GM19397 (cell line): ENCODE measurements around the gene FBLN2.

Experiments
- ATAC-seq: cut with Tn5 transposase; IDR thresholded peaks from one replicate; pipeline ENCODE4 v1.9.1; 2021; ENCODE audit warnings: mild to moderate bottlenecking, moderate library complexity; ENCODE audit not compliant: unreplicated experiment

FBLN2 gene

DNA sequence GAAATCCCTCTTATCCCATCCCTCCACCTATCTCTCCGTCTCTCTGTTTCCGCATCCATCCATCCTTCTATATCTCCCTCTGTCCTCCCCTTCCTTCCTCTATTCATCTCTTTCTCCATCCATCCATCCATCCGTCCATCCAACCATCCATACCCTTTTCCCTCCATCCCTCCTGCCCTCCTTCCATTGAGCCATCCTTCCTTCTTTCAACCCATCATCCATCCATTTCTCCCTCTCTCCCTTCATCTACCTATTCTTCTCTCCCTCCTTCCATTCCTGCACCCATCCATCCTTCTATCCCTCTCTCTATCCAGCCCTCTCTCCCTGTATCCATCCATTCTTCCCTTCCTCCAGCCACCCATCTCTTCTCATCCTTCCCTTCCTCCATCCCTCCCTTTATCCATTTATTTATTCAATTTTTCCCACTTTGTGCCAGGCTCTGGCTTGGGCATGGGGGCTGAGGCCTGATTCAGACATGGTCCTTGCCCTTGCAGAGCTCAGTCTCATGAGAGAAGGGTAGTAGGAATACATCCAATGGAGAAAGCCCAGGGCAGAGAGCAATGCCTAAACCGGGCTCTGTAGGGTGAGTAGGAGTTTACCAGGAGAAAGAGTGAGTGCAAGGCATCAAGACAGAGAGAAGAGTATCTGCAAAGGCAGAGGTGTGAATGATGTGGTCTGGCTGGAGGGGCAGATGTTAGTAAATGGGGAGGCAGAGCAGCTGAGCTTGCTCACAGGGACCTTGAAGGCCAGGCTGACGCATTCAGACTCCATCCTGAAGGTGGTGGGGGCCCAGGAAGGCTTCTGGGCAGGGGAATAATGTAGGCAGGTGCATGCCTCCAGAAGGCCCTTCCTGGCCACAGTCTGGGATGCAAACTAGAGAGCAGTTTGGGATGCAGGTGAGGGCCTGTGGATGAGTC lies 19.5 kb upstream of the FBLN2 start:
- ATAC-seq = no peak

DNA sequence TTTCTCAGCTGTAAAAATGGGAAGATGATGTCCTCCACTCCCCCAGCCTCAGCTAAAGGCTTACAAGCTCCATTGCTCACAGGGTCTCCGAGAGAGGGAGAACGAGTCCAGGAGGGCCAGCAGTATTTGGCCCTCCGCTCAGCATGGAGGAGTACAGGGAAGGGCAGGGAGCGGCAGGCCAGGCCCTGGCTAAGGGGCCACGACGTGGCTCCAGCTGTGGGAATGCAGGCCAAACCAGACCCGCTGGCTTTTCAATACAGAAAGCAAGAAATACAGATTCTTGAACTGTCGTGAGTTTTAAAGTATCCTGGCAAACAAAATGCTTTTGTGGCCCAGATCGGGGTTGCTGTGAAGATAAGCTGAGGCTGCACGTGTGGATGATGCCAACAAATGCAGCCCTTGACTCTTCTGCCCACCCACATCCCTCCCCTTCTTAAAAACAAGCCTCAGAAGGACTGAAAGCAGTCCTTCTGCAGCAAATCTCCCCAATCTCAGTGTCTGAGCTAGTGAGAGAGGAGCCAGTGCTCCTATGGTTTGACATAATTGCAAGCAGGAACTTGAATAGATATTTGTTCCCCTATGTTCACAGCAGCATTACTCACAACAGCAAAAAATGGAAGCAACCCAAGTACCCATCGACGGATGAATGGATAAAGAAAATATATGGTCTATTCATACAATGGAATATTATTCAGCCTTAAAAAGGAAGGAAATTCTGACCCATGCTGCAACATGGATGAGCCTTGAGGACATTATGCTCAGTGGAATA lies 18.5 kb upstream of the FBLN2 start:
- no peak for ATAC-seq

DNA sequence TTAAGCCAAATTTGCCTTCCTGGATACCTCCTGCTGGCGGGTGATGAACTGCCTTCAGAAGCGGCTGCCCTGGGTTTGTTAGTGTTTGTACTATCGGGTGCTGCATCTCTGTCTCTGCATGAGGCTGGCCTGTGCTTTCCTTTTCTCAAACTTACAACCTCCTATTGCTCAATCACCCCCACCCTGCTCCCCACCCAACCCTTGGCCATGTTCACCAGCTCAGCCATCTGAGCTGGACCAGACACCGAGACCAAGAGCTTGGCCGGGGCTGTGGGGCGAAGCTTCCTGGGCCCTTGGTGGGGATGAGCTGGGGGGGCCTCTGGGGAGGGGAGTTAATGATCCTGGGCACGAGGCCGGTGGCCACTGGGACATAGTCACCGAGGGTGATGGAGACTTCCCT lies 16.8 kb upstream of the FBLN2 start:
- ATAC-seq = no peak

DNA sequence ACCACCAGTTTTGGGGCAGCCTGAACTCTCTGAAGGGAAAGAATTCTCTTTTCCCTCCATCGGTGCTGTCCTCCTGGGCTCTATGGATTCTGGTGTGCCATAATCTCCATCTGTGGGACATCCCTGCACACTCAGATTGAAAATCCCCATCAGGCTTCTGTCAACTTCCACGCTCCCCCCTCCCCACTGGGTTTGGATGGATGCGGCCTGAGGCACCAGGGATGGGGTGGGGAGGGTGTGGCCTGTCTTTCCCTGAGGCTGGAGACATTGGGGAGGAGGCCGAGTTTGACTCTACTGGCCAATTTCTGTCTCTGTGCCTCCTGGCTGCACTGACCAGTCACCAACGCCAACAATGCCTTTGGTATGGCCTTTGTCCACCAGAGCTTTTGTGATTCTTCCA lies 16.3 kb upstream of the FBLN2 start:
- no peak for ATAC-seq

DNA sequence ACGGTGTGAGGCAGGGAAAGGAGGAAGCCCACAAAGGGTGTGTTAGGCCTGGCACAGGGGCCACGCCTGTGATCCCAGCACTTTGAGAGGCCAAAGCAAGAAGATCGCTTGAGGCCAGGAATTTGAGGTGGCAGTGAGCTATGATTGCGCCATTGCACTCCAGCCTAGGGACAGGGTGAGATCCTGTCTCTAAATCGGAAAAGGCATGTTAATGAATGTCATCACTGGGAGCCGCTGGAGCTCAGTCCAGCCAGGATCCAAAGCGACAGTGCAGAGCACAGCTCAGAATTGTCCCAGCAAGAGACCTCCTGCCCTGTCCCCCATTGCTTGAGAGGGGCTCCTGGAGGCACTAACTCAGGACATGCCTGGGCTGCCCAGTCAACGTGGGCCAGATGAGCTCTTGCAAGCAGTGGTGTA lies 15.0 kb upstream of the FBLN2 start:
- no peak for ATAC-seq

DNA sequence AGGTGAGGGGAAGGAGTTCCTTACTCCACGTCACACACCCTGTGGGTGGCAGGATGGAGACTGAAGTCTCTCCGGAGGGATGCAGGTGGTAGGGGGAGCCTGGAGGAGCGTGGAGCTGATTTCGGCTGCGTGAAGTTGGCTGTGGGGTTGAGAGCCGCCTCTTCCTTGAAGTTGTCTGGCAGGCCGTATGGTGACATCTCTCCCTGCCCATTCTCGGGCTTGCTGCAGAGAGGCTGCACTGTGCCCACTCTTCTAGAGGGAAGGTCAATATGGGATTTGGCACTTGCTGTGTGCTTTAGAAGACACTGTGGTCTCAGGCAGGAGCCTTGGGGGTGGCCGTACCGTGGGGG lies 13.4 kb upstream of the FBLN2 start:
- no peak for ATAC-seq

DNA sequence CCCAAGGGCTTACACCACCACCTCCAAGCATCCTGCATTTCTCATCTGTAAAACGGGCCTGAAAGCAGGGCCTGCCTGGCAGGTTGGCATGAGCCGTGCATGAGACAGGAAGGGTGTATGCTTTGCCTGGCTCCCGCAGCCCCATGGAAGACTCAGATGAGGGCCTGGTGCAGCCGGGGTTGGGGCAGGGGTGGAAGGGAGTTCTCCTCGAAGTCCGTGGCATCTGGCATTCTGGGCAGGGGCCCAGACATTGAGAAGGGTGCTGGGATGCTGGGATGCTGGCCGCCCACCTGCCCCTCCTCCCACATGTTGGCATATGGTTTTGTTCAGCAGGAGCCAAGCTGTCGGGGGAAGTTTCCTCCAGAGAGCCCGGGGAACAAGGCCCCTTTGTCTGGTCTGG lies 13.0 kb upstream of the FBLN2 start:
- ATAC-seq = no peak

DNA sequence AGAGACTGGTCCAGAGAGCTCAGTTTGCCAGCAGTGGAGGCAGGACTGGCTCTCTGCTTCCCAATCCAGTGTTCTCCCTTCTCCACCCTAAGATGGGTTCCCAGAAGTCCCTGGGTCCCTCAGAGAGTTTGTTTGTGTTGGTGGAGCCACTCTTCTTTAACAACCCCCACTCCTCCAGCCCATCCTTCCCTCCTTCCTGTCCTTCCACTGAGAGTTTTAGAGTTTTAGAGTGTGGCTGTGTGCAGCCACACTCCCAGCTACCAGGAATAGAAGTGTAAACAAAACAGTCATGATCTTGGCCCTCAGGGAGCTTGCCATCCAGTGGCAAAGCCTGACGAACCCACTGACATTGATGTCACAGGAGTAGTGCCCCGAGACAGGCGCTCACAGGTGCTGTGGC lies 12.5 kb upstream of the FBLN2 start:
- no peak for ATAC-seq

DNA sequence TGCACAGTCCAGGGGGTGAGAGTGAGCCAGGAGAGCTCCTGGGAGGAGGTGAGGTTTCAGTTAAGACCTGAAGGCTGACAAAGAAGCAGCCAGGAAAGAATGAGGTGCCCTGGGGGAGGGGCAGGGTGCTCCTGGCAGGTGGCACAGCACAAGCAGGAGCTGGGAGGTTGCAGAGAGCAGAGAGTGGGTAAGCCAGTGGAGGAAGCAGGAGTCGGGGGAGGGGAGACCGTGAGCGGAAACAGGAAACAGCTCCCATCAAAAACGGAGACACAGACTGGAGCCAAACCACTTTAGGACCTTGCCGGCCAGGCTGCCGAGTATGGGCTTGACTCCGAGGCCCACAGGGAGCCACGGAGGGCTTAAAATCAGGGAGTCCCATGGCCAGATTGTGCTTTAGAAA lies 12.1 kb upstream of the FBLN2 start:
- no peak for ATAC-seq

DNA sequence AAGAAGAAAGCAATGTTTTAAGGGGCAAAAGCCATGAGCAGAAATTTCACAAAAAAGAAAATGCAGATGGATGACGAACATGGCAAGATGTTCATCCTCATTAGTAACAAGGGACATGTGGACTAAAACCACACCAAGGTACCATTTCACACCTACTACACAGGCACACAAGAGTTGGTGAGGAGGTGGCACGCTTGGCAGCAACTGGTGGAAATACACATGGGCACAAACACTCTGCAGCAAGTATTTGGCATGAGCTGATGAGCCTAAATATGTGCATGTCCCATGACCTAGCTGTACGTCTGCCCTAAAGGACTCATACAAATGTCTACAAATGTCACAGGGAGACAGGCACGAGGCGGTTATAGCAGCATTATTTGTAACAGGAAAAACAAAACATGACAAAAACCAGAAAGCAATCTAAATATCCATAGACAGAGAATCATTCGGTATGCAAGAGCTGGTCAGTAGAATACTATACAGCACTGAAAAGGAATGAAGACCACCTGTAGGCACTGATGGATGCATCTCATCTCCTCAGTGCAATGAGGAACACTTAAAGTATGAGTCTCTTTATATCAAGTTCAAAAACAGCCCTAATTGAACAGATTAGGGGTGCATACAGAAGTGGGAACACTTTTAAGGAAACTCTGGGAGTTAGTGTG lies 11.5 kb upstream of the FBLN2 start:
- ATAC-seq = no peak

DNA sequence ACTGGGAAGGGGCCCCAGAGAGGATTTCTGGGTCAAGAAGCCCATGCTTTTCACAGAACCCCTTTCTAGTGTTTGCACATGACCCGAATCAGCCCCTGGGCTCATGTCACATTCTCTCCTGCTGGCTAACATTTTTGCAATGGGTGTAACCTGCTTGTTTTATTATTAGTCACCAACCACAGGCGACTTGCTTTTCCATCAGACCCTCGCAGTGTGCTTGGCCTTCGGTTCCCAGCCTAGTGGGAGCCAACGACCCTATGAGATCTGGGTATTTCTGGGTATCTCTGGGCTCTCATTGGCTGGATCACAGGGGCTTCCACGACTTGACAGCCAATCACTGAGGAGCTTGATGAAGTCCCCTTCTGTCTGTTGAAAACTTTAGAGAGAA lies 11.0 kb upstream of the FBLN2 start:
- ATAC-seq = no peak

DNA sequence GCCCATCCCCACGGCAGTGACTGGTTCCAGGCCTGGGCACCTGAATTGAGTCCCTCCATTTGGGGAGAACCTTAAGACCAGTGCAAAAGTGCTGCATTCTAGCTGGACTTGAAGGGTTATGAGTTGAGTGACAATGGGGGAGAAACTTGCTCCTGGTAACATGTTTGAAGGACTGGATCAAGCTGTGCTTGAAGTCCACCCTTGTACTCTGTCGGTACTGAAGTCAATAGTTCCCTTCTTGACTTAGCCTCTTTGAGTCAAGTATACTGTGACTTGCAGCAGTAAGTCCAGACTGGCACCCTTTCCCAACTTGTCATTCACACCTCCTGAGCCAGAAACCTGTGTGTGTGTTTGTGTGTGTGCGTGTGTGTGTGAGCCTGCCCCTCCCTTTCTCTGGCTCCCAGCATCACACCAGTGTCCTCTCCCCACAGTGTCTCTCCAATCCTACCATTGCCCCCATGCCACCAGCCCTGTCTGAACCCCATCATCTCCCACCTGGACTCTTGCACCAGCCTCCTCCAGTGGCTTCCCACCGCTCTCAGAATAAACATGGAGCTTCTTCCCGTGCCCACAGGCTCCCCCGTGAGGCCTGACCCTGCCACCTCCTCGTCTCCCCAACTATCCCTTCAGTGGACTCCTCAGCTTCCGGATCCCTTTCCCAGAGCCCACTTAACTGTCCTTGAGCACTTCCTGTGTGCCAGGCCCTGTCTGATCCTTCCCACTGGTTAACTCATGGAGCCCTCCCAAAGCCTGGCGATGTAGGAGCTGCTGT lies 10.2 kb upstream of the FBLN2 start:
- no peak for ATAC-seq

DNA sequence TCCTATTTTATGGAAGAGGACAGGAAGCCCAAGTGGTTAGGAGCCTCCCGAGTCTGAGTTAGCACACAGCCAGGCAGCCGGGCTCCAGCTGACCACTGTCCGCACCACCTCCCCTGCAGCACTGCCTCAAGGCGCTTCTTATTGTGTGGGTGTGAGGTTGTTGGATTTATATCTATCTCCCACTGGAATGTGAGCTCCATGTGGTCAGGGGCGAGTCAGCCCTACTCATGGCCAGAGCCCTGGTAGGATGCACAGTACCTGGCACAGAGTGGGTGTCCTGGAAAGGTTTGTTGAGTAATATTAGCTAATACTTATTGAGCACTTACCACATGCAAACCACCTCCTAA lies 9.7 kb upstream of the FBLN2 start:
- no peak for ATAC-seq

DNA sequence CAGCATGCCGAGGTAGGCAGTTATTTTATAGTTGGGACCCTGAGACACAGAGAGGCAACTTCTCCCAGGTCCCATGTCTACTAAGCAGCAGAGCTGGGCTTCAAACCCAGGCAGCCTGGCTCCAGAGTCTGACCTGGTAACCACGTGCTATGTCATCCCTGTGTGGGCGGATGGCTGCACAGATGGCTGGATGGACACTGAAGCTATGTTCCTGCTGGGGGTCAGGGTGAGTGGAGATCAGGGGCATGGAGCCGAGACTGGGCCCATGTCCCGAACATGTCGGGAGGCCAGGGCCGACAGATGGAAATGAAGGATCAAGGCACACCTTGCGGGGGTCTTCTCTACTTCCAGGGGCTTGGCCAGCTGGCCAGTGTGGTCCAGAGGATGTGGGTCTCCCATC lies 9.3 kb upstream of the FBLN2 start:
- ATAC-seq = no peak

DNA sequence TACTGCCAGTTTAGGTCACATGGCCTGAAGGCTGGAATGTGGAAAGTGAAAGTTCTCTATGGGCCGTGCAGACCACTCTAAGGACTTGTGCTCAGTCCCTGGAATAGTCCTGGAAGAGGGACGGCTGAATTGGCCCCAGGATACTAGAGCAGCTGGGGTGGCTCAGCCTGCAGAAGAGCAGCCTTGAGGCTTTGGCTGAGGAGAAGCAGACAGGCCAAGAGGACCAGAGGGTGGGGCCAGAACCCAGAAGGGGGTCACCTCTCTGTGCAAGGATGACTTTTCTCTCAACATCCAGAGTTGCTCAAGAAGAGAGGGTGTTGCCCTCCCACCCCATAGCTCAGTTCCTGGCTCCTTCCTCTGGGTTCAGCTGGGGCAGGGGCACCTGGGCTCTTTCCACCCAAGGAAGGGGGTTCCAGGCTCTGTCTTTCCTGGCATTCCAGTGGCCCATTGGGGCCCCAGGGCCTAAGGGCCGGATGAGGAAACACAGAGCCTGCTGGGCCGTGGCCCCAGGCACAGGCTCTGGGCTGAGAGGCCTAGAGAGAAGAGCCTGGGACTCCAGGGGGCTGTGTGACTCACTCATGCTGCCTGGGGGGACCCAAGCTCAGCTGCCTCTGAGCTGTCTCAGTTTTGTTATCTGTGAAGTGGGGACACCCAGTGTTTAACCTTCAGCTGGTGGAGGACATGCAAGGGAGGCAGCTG lies 8.5 kb upstream of the FBLN2 start:
- ATAC-seq = no peak

DNA sequence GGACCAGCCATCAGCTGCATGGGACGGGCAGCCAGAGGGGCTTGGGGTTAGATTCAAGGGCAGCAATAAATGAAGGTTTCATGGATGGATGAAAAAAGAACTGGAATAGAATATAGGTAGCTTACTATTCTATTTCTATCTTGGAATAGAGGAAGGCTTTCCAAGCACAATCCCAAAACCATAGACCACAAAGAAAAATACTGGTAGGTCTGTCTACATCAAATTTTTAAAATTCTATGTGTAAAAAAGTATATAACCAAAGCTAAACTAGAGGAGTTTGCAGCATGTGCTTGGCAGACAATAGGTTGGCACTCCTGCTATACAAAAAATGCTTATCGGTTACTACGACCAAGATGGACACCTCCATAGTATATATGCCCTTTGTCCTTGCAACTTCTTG lies 7.2 kb upstream of the FBLN2 start:
- ATAC-seq = no peak

DNA sequence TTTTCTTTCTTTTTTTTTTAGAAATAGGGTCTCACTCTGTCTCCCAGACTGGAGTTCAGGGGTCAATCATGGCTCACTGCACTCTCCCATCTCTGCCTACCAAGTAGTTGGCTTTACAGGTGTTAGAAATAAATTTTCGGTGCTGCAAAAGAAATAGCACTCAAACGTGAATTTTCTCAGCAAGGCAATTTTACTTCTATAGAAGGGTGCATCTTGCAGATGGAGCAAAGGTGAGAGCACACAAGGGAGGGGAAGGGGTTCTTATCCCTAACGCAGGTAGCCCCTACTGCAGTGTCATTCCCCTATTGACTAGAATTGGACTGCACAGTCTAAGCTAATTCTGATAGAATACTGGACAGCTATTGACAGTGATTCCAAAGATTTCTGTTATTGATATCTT lies 6.8 kb upstream of the FBLN2 start:
- no peak for ATAC-seq

DNA sequence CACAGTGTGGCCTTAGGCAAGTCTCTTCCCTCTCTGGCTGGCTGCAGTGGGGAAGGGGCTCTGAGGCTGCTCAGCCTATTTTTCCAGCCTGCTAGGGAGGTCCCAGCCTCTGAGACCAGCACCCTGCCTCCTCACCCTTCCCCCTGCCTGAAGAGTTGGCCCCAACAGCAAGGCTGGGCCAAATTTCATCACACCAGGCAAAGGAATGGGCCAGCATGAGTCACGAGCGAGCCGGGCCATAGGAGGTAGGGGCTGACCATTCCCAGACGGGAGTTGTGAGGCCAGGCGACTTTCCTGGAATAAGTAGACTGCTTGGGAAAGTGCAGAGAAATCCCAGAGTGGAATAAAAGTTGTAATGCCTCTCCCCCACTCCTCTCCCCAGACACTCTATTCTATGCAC lies 5.7 kb upstream of the FBLN2 start:
- no peak for ATAC-seq

DNA sequence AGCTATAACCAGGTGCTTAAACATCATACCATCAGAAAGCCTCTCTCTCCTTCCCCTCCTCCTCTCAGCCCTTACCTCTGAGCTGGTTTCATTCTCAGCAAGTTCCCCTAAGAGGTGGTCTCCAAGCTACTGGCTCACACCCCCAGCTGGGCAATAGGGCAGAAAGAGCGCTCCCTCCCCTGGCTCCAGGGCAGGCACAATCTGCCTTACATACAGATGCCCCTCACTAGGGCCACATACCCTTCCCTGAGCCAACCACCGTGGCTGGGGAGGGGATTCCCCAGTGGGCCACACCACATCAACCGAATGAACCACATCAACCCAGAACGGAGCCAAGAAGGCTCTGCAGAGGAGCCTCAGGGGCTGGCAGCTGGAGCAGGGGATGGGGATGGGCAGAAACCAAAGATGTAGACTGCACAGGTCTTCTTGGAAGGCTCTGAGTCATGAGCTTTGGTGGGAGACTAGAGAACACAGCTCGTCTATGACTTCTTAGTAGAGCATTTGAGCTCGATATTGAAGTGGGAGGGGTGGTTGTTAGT lies 4.6 kb upstream of the FBLN2 start:
- ATAC-seq = no peak

DNA sequence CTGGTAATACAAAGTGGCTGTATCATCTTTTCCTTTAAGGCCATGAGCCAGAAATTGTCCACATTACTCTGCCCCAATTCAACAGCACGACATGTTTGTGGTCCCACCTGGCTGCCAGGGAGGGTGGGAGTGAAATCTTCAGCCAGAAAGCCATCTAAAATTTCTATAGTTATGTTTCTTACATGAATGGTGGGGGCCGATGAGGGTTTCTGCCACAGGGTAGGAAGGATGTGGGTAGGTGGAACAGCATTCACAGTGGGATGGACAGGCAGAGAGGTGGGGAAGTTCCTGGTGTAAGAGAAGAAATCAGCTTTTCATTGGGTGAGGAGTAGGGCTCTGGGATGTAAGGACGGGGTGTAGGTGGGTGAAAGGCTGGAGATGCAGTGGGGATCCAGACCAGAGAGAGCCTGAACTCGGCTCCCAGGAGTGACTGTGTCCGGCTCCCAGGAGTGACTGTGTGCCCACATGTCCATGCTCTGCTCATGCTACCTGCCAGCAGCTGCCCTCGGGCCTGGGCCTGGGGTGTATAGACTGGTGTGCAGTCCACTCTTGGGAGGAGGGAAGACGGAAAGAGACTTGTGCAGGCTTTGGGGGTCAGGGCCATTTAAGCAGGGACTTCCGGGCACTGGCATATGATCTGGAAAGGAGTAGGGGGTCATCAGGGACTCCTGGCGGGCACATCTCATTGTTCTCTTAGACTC lies 3.8 kb upstream of the FBLN2 start:
- no peak for ATAC-seq
